Measurements from ENCODE around the gene P4HA2. TPM values are rescaled to one million over a fixed set of nuclear protein-coding genes. Genes with fewer than 3 reads are reported as not detected.

P4HA2 gene
- total and polyA plus RNA-seq, 2 of the 8 experiments (the other 6 are each of a cell fraction or from before 2014, with no cell fraction given) = 7.4 to 9.3 TPM

GRCh38 chr5:132267931-132268768, 40.5 kb upstream of the P4HA2 start:
- Histone ChIP-seq H3K23me2 (ENCODE audit: low read depth, low read length) (no peaks in the 10 kb centered on the region), H2BK5ac (ENCODE audit: low read depth, low read length) (no peak overlapping the region), H3K9ac (replicated peaks in 1 of 4; ENCODE audit: extremely low read depth in 1 of 4, low read depth in 3 of 4, low read length in 3 of 4) (no peak overlapping the region), H3K27ac (ENCODE audit: low read depth, low read length) (no peak overlapping the region; the same call in 1 of the 2 replicates), H3K4me2 (ENCODE audit: insufficient read depth in 1 of 2, low read depth in 2 of 2, low read length in 2 of 2) (no peak overlapping the region), H4K91ac (replicated peaks; ENCODE audit: insufficient read length, low read length) (peak overlapping the region; percentile 12), H3K14ac (ENCODE audit: insufficient read length) (no peak overlapping the region), H3K18ac (ENCODE audit: extremely low read depth, low read length) (no peak overlapping the region), H2BK15ac (ENCODE audit: low read length) (no peak overlapping the region), H4K20me1 (replicated peaks in 1 of 2; ENCODE audit: control insufficient read depth in 1 of 2, insufficient read depth in 2 of 2, low read length in 2 of 2) (no peaks in the 10 kb centered on the region), H3K56ac (replicated peaks; ENCODE audit: insufficient read length, low read depth, low read length) (no peak overlapping the region), H3K27me3 (replicated peaks in 1 of 4; ENCODE audit: control insufficient read depth in 3 of 4, extremely low read depth in 1 of 4, insufficient read depth in 3 of 4, low read length in 3 of 4) (no peaks in the 10 kb centered on the region), H3K4ac (replicated peaks; ENCODE audit: insufficient read length, low read depth, low read length) (no peak overlapping the region), H4K5ac (ENCODE audit: insufficient read length, low read depth, low read length) (no peak overlapping the region), H3K23ac (ENCODE audit: insufficient read length) (no peak overlapping the region), H3K4me1 (replicated peaks in 1 of 4; ENCODE audit: control insufficient read depth in 3 of 4, insufficient read depth in 4 of 4, low read length in 3 of 4) (peaks cover 0 to 2% (median 0%) of the 10 kb centered on the region in 4 experiments; a peak in 2 of 7 replicates), H3K79me2 (ENCODE audit: control insufficient read depth in 1 of 2, insufficient read depth in 2 of 2, low read length in 2 of 2) (no peaks in the 10 kb centered on the region), H2BK12ac (ENCODE audit: low read depth, low read length) (no peak overlapping the region), H3K4me3 (ENCODE audit: extremely low read depth in 1 of 4, insufficient read depth in 2 of 4, low read depth in 3 of 4, low read length in 4 of 4) (no peak overlapping the region), H2AFZ (ENCODE audit: low read length) (no peak overlapping the region), H2AK5ac (ENCODE audit: low read depth, low read length) (no peak overlapping the region), H2BK20ac (ENCODE audit: low read length) (no peak overlapping the region), H3K79me1 (ENCODE audit: low read depth, low read length) (no peaks in the 10 kb centered on the region), H3K9me3 (ENCODE audit: insufficient read depth in 2 of 2, low read depth in 1 of 2, low read length in 1 of 2) (no peaks in the 10 kb centered on the region), H3K36me3 (ENCODE audit: control insufficient read depth in 2 of 4, insufficient read depth in 4 of 4, low read length in 3 of 4) (no peaks in the 10 kb centered on the region; a peak in 1 of 8 replicates), H4K8ac (ENCODE audit: extremely low read depth, insufficient read depth, low read length) (no peak overlapping the region), H2BK120ac (replicated peaks; ENCODE audit: low read depth, low read length) (no peak overlapping the region)
- DNase-seq (ENCODE audit: low read depth in 1 of 2, low spot score in 2 of 2) (peak in 1 of 2 experiments; percentile 41), FAIRE-seq (no peak)
- ChIA-PET POLR2A (ENCODE audit: partially characterized antibody) (interaction anchor here (0.6 to 1.8 kb wide), 3 partner anchors 11 to 143 kb away, joined by 3 to 5 read pairs (median 4); partner anchors contain the start of genes PDLIM4 and SLC22A4), CTCF (ENCODE audit: partially characterized antibody) (interaction anchor here (0.7 to 4.1 kb wide), 6 partner anchors 11 to 203 kb away, joined by 3 to 16 read pairs (median 3); no protein-coding TSS in a partner anchor)
- WGBS, 2 experiments (ENCODE audit: extremely low coverage in 1 of 2, insufficient coverage in 1 of 2, insufficient read length in 1 of 2, insufficient replicate concordance in 2 of 2, low coverage in 1 of 2, low lambda C conversion rate in 2 of 2, missing lambda C conversion rate in 1 of 2) = 86% methylated on average over 4 of the region's 6 CpGs; no CpG with 5 or more reads in 1 of the 2 experiments
- TF ChIP-seq POLR2A (IDR thresholded peaks at IDR 0.05; ENCODE audit: control extremely low read depth in 1 of 2, low read depth in 2 of 2, low read length in 2 of 2) (no peak), MAFK (IDR thresholded peaks at IDR 0.05; ENCODE audit: low read depth, low read length) (no peak)

All from H1 (cell line).